Measurements from ENCODE around the gene HCLS1. TPM values are rescaled to one million over a fixed set of nuclear protein-coding genes. Genes with fewer than 3 reads are reported as not detected.
A peak's percentile ranks its signal among the peaks of the same experiment; 100 is the strongest.

The HCLS1 gene
- total RNA-seq, 1 donor from 2014 or later: 13.9 TPM

- intact Hi-C loops (cut with DNase I): no loop called here
- ATAC-seq (no peak), DNase-seq (ENCODE audit: missing footprints) (no peak)
These were observed 2.0 kb upstream of the HCLS1 start for GRCh38 chr3:121662742-121663141.

DNA sequence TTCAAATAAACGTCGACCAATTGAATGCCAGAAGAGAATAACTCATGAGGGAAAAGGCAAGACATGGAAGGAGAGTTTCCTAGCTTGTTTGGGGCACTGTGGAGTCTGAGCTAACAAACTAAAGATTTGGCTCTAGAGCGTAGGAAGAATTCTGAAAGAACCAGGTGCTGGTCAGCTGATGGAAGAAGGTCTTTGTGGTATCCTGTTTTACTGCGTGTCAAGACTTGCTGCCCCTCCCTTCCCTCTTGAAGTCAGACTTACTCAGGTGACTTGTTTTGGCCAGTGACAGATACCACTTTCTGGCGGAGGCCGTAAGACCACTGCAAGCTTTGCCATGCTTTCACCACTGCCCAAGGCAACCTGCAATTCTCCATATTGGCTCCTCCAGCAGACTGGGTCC, 673 bp upstream of the HCLS1 start:
- intact Hi-C loops (cut with DNase I): no loop called here
- DNase-seq (ENCODE audit: missing footprints) (no peak), ATAC-seq (no peak)

- intact Hi-C loops (cut with DNase I): no loop called here
- no peak for ATAC-seq
These were observed 1.1 kb downstream of the HCLS1 start for GRCh38 chr3:121659586-121659985.

DNA sequence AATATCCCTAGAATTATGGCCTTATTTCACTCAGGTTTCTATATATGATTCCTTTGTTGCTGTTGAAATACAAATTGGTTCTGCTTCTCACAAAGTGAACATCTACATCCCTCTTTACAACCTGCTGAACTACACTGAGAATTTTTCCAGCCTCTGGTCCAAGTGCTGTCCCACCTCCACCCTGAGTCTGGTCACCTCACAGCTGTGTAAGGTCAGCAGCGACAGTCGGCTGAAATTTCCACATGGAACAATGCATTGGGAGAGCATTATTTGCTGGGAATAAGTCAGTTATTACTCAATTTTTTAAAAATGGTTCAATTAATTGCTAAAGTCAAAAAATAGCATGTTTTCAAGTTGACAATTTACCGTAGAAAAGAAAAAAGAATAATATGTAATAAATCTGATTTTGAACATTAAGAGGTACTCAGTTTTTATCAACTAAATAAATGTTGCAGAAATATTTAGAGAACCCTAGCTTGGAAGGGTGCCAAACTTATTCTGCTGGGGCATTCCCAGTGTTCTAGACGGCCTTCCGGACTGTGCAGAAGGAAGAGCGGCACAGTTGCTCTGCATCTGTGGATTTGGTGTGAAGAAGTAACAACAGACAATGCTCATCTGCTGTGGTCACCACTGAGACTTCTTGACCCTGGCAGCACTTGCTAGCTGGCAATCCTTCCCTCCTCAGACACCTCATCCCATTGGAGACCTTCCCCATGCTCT, 1.8 kb downstream of the HCLS1 start:
- intact Hi-C loops (cut with DNase I): no loop called here
- no peak for ATAC-seq

More at GRCh38 chr3:121659586-121659985, 1.1 kb downstream of the HCLS1 start:
- DNase-seq (ENCODE audit: missing footprints): no peak

DNA sequence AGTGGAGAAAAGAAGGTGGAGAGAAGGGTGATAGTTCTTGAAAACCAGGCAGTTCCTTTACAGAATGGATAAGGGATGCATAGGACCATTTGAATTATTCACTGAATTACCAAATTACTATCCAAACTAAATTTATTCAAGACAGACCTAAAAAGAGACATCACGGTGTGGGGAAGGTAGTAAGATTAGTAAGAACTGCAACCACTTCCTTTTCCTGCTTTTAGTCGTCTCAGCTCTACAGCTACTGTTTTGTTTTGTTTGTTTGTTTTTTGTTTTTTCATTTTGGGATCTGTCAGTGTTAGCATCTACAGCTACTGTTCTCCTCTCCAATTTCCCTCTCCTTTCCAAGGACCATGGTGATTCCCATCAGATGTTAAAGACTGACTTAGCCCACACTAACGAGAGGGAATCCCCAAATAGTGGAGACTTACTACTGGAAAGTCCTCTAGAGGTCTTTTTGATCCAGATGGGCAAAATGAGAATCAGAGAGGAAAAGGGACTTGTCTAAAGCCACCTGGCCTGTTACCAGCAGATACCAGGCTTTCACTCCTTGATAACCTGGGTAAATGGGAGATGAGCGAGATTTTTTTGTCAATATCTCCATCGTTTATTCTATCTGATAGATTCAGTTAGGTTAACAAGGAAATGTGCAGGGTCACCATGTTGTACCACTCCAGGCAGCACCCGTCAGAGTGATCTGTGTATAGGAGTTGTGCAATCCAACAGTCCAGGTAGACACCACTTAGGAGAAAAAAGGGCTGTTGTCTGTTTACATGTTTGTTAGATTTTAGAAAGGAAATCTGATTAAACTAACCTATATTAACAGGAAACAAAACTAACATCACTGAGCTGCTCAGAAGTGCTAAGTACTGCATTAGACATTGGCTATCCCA, 6.0 kb downstream of the HCLS1 start:
- ATAC-seq (no peak), DNase-seq (ENCODE audit: missing footprints) (no peak)
- intact Hi-C loops (cut with DNase I): no loop called here

More for the DNA sequence above, 1.8 kb downstream of the HCLS1 start:
- no peak for DNase-seq (ENCODE audit: missing footprints)

DNA sequence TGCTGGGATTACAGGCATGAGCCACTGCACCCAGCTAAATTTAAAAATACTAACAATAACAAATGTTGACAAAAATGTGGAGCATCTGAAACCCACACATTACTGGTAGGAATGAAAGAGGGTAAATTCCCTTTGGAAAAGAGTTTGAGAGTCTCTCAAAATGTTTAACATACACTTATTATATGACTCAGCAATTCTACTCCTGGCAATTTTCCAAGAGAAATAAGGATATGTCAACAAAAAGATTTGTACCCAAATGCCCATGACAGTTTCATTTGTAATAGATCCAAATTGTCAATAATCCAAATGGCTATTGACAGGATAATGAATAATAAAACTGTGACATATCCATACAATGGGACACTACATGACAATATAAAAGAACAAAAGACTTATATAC, 9.0 kb downstream of the HCLS1 start:
- DNase-seq (ENCODE audit: missing footprints) (no peak), ATAC-seq (no peak)
- intact Hi-C loops (cut with DNase I): no loop called here

- DNase-seq (ENCODE audit: missing footprints) (no peak), ATAC-seq (no peak)
- intact Hi-C loops (cut with DNase I): loop anchor here (2.0 kb wide), 2 partner anchors 53 to 103 kb away; no protein-coding TSS in a partner anchor
These were observed 11.1 kb downstream of the HCLS1 start for GRCh38 chr3:121649645-121650044.

- DNase-seq (ENCODE audit: missing footprints) (no peak), ATAC-seq (peak; percentile 98)
- intact Hi-C loops (cut with DNase I): loop anchor here (2.0 kb wide), 2 partner anchors 52 to 102 kb away; no protein-coding TSS in a partner anchor
These were observed 12.3 kb downstream of the HCLS1 start for GRCh38 chr3:121648219-121648958.

DNA sequence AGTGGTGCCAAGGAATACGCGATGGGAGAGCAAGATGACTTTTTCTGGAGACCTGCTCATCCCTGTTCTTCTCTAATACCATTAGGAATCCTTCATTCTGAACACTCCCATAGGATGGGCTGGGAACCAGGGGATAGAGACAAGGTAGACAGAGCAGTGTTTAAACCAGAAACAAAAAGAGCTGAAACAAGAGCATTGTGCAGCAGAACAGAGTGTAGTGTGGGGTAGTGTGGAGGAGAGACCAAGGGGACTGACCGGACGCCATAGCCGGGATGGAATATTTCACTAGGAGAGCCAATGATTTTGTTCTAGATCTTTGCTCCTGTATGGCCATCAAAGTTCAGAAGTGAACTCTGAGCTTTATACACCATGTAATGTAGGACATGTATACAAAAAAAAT, 15.6 kb downstream of the HCLS1 start:
- intact Hi-C loops (cut with DNase I): no loop called here
- ATAC-seq: no peak
- DNase-seq (ENCODE audit: missing footprints): no peak

GRCh38 chr3:121642601-121643314, 17.9 kb downstream of the HCLS1 start:
- intact Hi-C loops (cut with DNase I): no loop called here
- DNase-seq (ENCODE audit: missing footprints) (no peak), ATAC-seq (no peak)

DNA sequence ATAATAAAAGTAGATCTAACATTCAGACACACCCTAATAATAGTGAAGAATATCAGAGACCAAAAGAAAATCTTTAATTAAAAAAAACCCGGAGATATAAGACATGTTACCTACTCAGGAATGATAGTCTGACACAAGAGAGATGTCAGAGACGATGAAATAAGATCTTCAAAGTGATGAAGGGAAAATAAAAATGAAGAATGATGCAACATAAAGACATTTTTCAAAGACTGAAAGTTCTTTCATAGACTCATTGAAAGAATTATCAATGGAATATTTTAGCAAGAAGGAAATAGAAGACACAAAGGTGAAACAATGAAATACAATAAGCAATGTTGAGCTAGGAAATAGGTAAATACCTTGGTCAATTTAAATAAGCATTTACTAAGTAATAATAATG, 19.6 kb downstream of the HCLS1 start:
- no peak for ATAC-seq
- intact Hi-C loops (cut with DNase I): no loop called here
- no peak for DNase-seq (ENCODE audit: missing footprints)

DNA sequence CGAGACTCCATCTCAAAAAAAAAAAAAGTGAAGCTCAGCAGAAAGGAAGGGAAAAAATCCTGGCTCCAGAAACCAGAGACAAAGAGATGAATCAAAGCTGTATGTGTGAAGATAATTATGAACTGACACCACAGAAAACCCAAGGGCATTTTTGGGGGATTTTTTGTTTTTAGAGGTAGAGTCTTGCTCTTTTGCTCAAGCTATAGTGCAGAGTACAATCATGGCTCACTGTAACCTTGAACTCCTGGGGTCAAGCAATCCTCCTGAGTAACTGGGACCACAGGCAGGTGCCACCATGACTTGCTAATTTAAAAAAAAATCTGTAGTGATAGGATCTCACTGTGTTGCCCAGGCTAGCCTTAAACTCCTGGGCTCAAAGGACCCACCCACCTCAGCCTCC, 22.8 kb downstream of the HCLS1 start:
- intact Hi-C loops (cut with DNase I): no loop called here
- DNase-seq (ENCODE audit: missing footprints) (no peak), ATAC-seq (no peak)

DNA sequence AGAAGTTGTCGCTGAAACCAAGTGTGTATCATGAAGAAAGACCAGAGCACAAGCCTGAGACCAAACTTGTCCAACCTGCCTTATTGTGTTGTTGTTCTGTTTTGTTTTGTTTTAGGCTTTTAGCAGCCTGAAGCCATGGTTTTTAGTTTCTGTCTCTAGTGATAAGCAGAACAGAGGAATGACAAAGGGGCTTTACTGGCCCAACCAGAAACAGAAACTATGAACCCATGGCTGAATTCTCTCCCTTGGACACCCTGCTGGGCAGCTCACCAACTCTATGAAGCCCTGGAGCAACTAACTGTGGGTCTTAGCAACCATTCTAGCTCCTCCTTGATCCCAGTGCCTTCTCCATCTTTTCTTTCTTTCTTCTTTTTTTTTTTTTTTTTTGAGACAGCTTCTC, 30.3 kb downstream of the HCLS1 start:
- no peak for DNase-seq (ENCODE audit: missing footprints)
- intact Hi-C loops (cut with DNase I): no loop called here
- no peak for ATAC-seq

- DNase-seq (ENCODE audit: missing footprints): no peak
- intact Hi-C loops (cut with DNase I): loop anchor here (5.0 kb wide), 1 partner anchor 37 kb away; the partner anchor contains the start of gene FBXO40
- ATAC-seq: peak; percentile 85
These were observed 31.1 kb downstream of the HCLS1 start for GRCh38 chr3:121629601-121630000.

DNA sequence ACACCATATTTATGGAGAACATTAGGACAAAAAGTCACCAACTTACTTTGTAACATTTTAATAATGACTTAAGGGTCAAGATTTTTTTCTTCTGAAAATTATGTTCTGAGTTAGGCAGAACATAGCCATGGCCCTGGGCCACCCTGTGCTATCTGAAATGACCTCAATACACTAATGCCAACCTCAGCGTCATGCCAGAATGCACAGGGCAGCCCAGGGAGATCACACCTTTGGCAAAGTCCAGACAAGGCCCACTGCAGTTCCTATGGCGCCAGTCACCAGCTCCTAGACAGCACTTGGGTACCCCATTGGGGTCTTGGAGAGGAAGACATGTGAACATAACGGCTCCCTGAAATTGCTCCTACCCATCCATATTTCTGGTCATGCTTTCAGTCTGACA, 33.1 kb downstream of the HCLS1 start:
- ATAC-seq (peak; percentile 50), DNase-seq (ENCODE audit: missing footprints) (no peak)
- intact Hi-C loops (cut with DNase I): loop anchor here (5.0 kb wide), 1 partner anchor 35 kb away; the partner anchor contains the start of gene FBXO40

DNA sequence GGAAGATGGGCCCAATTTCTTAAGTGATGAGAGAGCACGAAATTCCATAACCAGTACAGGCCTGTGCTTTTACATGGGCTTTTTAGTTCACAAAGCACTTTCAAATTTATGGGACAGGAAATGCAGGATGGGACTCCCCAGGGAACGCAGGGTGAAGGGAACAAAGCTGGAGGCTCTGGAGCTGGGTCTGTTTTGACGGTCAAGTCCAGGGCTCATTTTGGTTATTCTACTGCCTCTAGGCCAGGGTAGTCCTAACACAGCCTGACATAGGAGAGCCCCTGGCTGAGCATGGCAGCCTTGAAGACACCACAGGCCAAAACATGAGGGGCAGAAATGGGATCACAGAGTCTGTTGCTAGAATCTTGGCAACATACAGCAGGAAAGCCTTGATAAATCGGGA, 33.5 kb downstream of the HCLS1 start:
- intact Hi-C loops (cut with DNase I): loop anchor here (5.0 kb wide), 1 partner anchor 35 kb away; the partner anchor contains the start of gene FBXO40
- no peak for ATAC-seq
- no peak for DNase-seq (ENCODE audit: missing footprints)

DNA sequence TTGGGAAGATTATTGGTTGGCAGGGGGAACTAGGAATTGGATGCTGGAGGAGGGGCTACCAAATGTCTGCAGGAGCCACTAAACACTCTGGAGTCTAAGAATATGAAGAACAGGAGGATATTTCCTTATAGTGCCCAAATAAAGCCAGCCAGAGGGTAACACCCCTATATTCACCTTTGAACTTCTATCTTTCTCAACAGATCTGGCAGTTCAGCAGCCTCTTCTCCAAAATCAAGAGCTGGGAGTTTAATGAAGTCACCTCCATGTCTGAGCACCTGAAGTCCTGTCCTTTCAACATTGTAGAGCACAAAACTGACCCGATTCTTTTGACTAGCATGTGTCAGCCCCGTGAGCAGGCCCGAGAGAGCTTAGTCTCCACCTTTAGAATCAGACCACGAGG, 34.2 kb downstream of the HCLS1 start:
- DNase-seq (ENCODE audit: missing footprints) (no peak), ATAC-seq (no peak)
- intact Hi-C loops (cut with DNase I): loop anchor here (5.0 kb wide), 1 partner anchor 34 kb away; the partner anchor contains the start of gene FBXO40

DNA sequence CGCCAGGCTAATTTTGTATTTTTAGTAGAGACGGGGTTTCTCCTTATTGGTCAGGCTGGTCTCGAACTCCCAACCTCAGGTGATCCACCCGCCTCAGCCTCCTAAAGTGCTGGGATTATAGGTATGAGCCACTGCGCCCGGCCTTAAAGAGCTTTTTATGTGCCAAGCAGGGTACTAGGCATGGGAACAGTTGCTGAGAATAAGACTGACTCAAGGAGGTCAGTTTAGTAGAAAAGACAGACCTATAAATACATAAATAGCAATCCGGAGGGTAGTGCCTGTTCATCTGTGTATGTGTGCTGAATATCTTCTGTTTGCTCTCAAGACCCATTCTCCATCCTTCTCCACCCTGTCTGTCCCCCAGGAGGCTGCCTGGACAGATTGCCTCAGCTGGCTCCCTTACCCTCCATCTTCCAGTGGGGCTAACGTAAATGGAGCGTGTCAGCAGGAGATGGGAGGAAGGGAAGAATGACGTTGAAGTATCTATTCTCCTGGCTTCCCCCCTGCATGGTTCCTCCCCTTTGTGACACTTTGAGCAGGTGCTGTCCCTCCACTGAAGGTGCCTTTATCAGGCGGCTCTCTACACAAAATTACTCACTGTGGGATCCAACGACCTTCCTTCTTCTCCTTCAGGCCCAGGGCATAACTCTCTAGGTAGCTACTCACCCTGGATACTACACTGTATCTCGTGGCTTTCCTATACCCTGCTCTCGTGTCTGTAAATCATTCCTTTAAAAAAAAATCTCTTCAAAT, 36.4 kb downstream of the HCLS1 start:
- ATAC-seq (peak; percentile 30), DNase-seq (ENCODE audit: missing footprints) (no peak)
- intact Hi-C loops (cut with DNase I): no loop called here

Data from Right ventricle myocardium inferior (tissue), 1 donor.